Smooth muscle cell (in vitro differentiated cells): ENCODE results near the gene SETD3. TPM values are rescaled to one million over a fixed set of nuclear protein-coding genes. Genes with fewer than 3 reads are reported as not detected.

Experiments used
- DNase-seq: peaks from one replicate; lab custom pipeline; 2025; ENCODE audit not compliant: unreplicated experiment; lab: John Stamatoyannopoulos, UW
- H2AFZ ChIP-seq: fragments of 200-600 bp; sonication (generic); 2 replicates; pipeline ENCODE4 v1.6.0; 2016; ENCODE audit warnings: antibody characterized with exemption, low read depth, mild to moderate bottlenecking
- H3F3A ChIP-seq: fragments of 200-600 bp; sonication (generic); 2 replicates; pipeline ENCODE4 v1.6.0; 2017; ENCODE audit warnings: antibody characterized with exemption, low read depth
- H3K27ac ChIP-seq: fragments of 200-600 bp; sonication (generic); 2 replicates; pipeline ENCODE4 v1.5.1; 2016; ENCODE audit warnings: low read depth, mild to moderate bottlenecking
- H3K27me3 ChIP-seq: fragments of 200-600 bp; sonication (generic); 2 replicates; pipeline ENCODE4 v1.6.1; 2016; ENCODE audit warnings: low read depth, mild to moderate bottlenecking
- H3K36me3 ChIP-seq: fragments of 200-600 bp; sonication (generic); 2 replicates; pipeline ENCODE4 v1.5.1; 2016; ENCODE audit warnings: low read depth
- H3K4me1 ChIP-seq: fragments of 200-600 bp; sonication (generic); 2 replicates; pipeline ENCODE4 v1.5.1; 2016; ENCODE audit warnings: low read depth
- H3K4me2 ChIP-seq: fragments of 200-600 bp; sonication (generic); 2 replicates; pipeline ENCODE4 v1.6.0; 2016; ENCODE audit warnings: mild to moderate bottlenecking
- H3K4me3 ChIP-seq: fragments of 200-600 bp; sonication (generic); 2 replicates; pipeline ENCODE4 v1.5.1; 2016; ENCODE audit warnings: mild to moderate bottlenecking
- H3K79me2 ChIP-seq: fragments of 200-600 bp; sonication (generic); 2 replicates; pipeline ENCODE4 v1.6.0; 2016; ENCODE audit warnings: low read depth, mild to moderate bottlenecking
- H3K9ac ChIP-seq: fragments of 200-600 bp; sonication (generic); 2 replicates; pipeline ENCODE4 v1.6.0; 2016; ENCODE audit warnings: low read depth
- H3K9me3 ChIP-seq: fragments of 200-600 bp; sonication (generic); replicated peaks from 2 replicates; pipeline ENCODE4 v1.5.1; 2016; ENCODE audit warnings: low read depth
- H4K20me1 ChIP-seq: fragments of 200-600 bp; sonication (generic); 2 replicates; pipeline ENCODE4 v1.6.0; 2016; ENCODE audit warnings: low read depth
- WGBS: methylation state at CpG from one replicate; pipeline ENCODE4 v1.1.7; 2016; ENCODE audit warnings: low lambda C conversion rate; 5-methylcytosine and 5-hydroxymethylcytosine counted together
- polyA plus RNA-seq: library from polyadenylated mRNA; unstranded; fragments of >200 nt; fragmentation: Nextera tagmentation; extraction: Ambion mirVana; gene quantifications from 2 replicates; pipeline ENCODE4 v1.2.1, GENCODE V29; 2016
- total RNA-seq: library from RNA; depleted of rRNA; stranded (reverse); fragments of >200 nt; gene quantifications from 2 replicates; pipeline ENCODE4 v1.2.3, GENCODE V29; 2014
- TF ChIP-seq, protein P1 (sequence below): fragments of 200-600 bp; sonication (generic); IDR thresholded peaks from 2 replicates; pipeline ENCODE4 v1.5.1; 2017; ENCODE audit warnings: borderline replicate concordance, mild to moderate bottlenecking, antibody characterized with exemption; ENCODE audit not compliant: insufficient read depth, poor library complexity, severe bottlenecking

The SETD3 gene
- total and polyA plus RNA-seq, 2 experiments from 2014 or later = 49.2 to 74.9 TPM

GRCh38 chr14:99363051-99363450 lies 117.6 kb downstream of the SETD3 start:
- Histone ChIP-seq H3K4me3 (no peak overlapping the region), H3K27me3 (no peaks in the 10 kb centered on the region), H3K9ac (no peak overlapping the region), H3K9me3 (no peaks in the 10 kb centered on the region), H3K27ac (no peak overlapping the region), H3K36me3 (no peaks in the 10 kb centered on the region), H3F3A (no peaks in the 10 kb centered on the region), H2AFZ (no peak overlapping the region), H4K20me1 (no peaks in the 10 kb centered on the region), H3K4me2 (no peak overlapping the region), H3K79me2 (no peaks in the 10 kb centered on the region), H3K4me1 (no peaks in the 10 kb centered on the region)
- DNase-seq = no peak
- 85% methylated on average over 12 of the region's 12 CpGs for WGBS
- TF ChIP-seq, protein P1, sequence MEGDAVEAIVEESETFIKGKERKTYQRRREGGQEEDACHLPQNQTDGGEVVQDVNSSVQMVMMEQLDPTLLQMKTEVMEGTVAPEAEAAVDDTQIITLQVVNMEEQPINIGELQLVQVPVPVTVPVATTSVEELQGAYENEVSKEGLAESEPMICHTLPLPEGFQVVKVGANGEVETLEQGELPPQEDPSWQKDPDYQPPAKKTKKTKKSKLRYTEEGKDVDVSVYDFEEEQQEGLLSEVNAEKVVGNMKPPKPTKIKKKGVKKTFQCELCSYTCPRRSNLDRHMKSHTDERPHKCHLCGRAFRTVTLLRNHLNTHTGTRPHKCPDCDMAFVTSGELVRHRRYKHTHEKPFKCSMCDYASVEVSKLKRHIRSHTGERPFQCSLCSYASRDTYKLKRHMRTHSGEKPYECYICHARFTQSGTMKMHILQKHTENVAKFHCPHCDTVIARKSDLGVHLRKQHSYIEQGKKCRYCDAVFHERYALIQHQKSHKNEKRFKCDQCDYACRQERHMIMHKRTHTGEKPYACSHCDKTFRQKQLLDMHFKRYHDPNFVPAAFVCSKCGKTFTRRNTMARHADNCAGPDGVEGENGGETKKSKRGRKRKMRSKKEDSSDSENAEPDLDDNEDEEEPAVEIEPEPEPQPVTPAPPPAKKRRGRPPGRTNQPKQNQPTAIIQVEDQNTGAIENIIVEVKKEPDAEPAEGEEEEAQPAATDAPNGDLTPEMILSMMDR = no peak

DNA sequence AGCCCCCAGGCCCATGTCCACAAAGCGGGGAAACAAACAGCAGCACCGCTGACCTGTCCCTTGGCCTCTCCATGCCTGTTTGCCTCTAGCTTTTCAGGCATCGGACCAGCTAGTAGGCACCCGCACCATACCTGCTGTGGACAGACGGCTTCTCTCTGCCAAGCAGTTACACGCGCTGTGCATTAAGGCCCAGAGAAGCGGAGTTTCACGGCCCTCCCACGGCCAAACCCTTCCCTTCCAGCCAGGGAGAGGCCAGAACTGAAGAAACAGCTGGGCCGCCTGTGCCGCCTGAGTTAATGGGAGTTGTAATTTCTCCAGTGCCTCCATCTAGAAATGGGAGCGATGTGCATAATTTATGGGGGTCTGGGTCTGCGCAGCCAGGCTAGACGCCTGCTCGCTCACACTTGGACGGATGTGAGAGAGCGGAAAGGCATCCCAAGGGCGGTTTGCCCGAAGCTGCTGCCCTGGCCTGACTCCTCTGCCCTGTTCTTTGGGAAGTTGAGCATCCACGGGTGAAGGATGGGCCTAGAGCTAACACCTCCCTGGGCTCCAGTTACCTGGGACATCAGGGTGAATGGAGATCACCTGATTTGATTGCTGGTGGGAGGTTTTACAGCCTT lies 119.0 kb downstream of the SETD3 start:
- TF ChIP-seq, protein P1 = no peak
- H3K4me1 ChIP-seq = no peaks in the 10 kb centered on the region
- H3K27me3 ChIP-seq = no peaks in the 10 kb centered on the region
- WGBS = 90% methylated on average over 21 of the region's 21 CpGs
- H4K20me1 ChIP-seq = no peaks in the 10 kb centered on the region
- no peaks in the 10 kb centered on the region for H3K36me3 ChIP-seq
- H3F3A ChIP-seq = no peaks in the 10 kb centered on the region
- no peak overlapping the region for H3K4me2 ChIP-seq
- no peak overlapping the region for H2AFZ ChIP-seq
- no peak for DNase-seq
- no peak overlapping the region for H3K27ac ChIP-seq
- H3K9me3 ChIP-seq = no peaks in the 10 kb centered on the region
- H3K9ac ChIP-seq = no peak overlapping the region
- H3K79me2 ChIP-seq = no peaks in the 10 kb centered on the region
- no peak overlapping the region for H3K4me3 ChIP-seq

GRCh38 chr14:99360774-99361595 lies 119.7 kb downstream of the SETD3 start:
- H2AFZ ChIP-seq = no peak overlapping the region
- DNase-seq = no peak
- H3K9me3 ChIP-seq = no peaks in the 10 kb centered on the region
- no peaks in the 10 kb centered on the region for H3K36me3 ChIP-seq
- no peak overlapping the region for H3K9ac ChIP-seq
- no peak overlapping the region for H3K4me3 ChIP-seq
- H3K27me3 ChIP-seq = no peaks in the 10 kb centered on the region
- no peaks in the 10 kb centered on the region for H4K20me1 ChIP-seq
- no peaks in the 10 kb centered on the region for H3K79me2 ChIP-seq
- H3F3A ChIP-seq = no peaks in the 10 kb centered on the region
- WGBS = 95% methylated on average over 24 of the region's 24 CpGs
- no peak overlapping the region for H3K27ac ChIP-seq
- H3K4me2 ChIP-seq = no peak overlapping the region
- TF ChIP-seq, protein P1 = no peak
- no peaks in the 10 kb centered on the region for H3K4me1 ChIP-seq
